Heart right ventricle (tissue), 16 donors: ENCODE data around the gene FAN1. TPM values are rescaled to one million over a fixed set of nuclear protein-coding genes. Genes with fewer than 3 reads are reported as not detected.
A peak's percentile ranks its signal among the peaks of the same experiment; 100 is the strongest.

Experiments used
- ATAC-seq, 8 donors: fragments of 200-7000 bp; cut with Tn5 transposase; one replicate each; pipeline ENCODE4 v1.9.1; 2020; ENCODE audit warnings: mild to moderate bottlenecking in 8 of 8, moderate library complexity in 8 of 8, moderate number of reproducible peaks in 1 of 8
- DNase-seq, 2 donors: peaks; one replicate each; pipeline ENCODE4 v3.0.0-alpha.2; 2020
- H3K27ac ChIP-seq, 10 donors: fragments of 200-600 bp; sonication (generic) in 2 of 10; one replicate each; pipeline versions ENCODE4 v1.5.0 to v1.8.0; 2020 to 2022; ENCODE audit warnings: mild to moderate bottlenecking in 3 of 10
- H3K27me3 ChIP-seq, 7 donors: fragments of 200-600 bp; one replicate each; pipeline ENCODE4 v1.8.0; 2021 to 2022; ENCODE audit warnings: mild to moderate bottlenecking in 2 of 7
- H3K36me3 ChIP-seq, 9 donors: fragments of 200-600 bp; sonication (generic) in 1 of 9; one replicate each; pipeline versions ENCODE4 v1.5.0 to v1.8.0; 2020 to 2022; ENCODE audit warnings: mild to moderate bottlenecking in 2 of 9
- H3K4me1 ChIP-seq, 9 donors: fragments of 200-600 bp; sonication (generic) in 1 of 9; one replicate each; pipeline versions ENCODE4 v1.5.0 to v1.8.0; 2020 to 2022; ENCODE audit warnings: mild to moderate bottlenecking in 4 of 9
- H3K4me3 ChIP-seq, 10 donors: fragments of 200-600 bp; sonication (generic) in 2 of 10; one replicate each; pipeline versions ENCODE4 v1.5.0 to v1.8.0; 2020 to 2022; ENCODE audit warnings: mild to moderate bottlenecking in 7 of 10, moderate library complexity in 2 of 10
- H3K9me3 ChIP-seq, 11 donors: fragments of 200-600 bp in 10 of 11; sonication (generic) in 2 of 11; one replicate each; pipeline versions ENCODE4 v1.5.0 to v1.8.0; 2013 to 2022; ENCODE audit warnings: mild to moderate bottlenecking in 2 of 11, control low read depth in 1 of 11, moderate library complexity in 1 of 11
- CTCF ChIP-seq, 9 donors: fragments of 200-600 bp; sonication (generic) in 2 of 9; IDR thresholded peaks; one replicate each; pipeline versions ENCODE4 v1.5.0 to v1.8.0; 2021 to 2022; ENCODE audit warnings: antibody characterized with exemption in 9 of 9, mild to moderate bottlenecking in 5 of 9, moderate library complexity in 1 of 9
- WGBS, 2 donors: extraction: QIAGEN DNeasy Blood & Tissue Kit; methylation state at CpG; one replicate each; pipeline ENCODE4 v1.1.7; 2013; ENCODE audit warnings: inconsistent platforms in 1 of 2; 5-methylcytosine and 5-hydroxymethylcytosine counted together
- intact Hi-C, 10 donors: fragments of 100-400 bp; cut with DNase I; formaldehyde crosslinking; loops; one replicate each; pipeline versions ENCODE4 v1.11.1 to v1.14.2; 2022
- polyA plus RNA-seq, 2 donors: library from polyadenylated mRNA; stranded (reverse); fragments of 200-250 nt; gene quantifications; one replicate each; pipeline ENCODE4 v1.2.3, GENCODE V29; 2013
- total RNA-seq, 10 donors: library from RNA; stranded (reverse); fragmentation: NEBNext Ultra II Directional in 3 of 10; extraction: Animal tissue kit (Norgen Biotek cat#: 25700) in 3 of 10; gene quantifications; one replicate each; pipeline versions ENCODE4 v1.2.1 to v1.2.4, GENCODE V29; 2021 to 2023
- donor health status: Arrhythmogenic right ventricular cardiomyopathy.
- donor health status: ischemic (EF 13 %, LVEDD 7.1; RV severe dilation, severe dysfunction).
- donor health status: healthy with polysubstance abuse.
- donor health status: DM: no; HTN: yes; CAD: no.
- donor health status: DM: no; HTN: no; CAD: no.
- donor health status: ischemic (EF 25% LVEDD 6.9; RV normal size, moderate dysfunction).
- donor health status: ischemic (EF 25% LVEDD 5.7; RV mildly dilated, moderate dysfunction).
- donor health status: healthy.
- donor health status: DM: yes; HTN: yes; CAD: no.
- donor health status: Ischemic cardiomyopathy.
- donor health status: ischemic (EF 35%, LVEDD 5.7; RV mildly dilated, moderate dysfunction).
- donor health status: nonischemic (EF 11% LVEDD 7.7; RV severe dilation, severe dysfunction).
- donor health status: DM: yes; HTN: yes; CAD: no.
- donor health status: PGD.
- donor health status: ischemic (EF 29% LVEDD 5.4; RV normal size, mild dysfunction).
- donor health status: nonischemic (EF 23%, LVEDD 6.1; RV moderate dilation, normal function).

The FAN1 gene
- total and polyA plus RNA-seq, 12 donors, result 8.2 to 28.0 (median 16.6) TPM

- DNase-seq (no peak), ATAC-seq (no peak)
- WGBS, 2 donors, result 97 to 98% methylated on average over 9 of the region's 9 CpGs
- intact Hi-C loops, result loop anchor here in 1 of 10 donors (10.0 kb wide), 1 partner anchor 191 kb away; the partner anchor contains the start of gene TRPM1
- Histone ChIP-seq H3K27ac (no peak overlapping the region), H3K9me3 (no peaks in the 10 kb centered on the region), H3K27me3 (no peaks in the 10 kb centered on the region), H3K4me3 (no peak overlapping the region), H3K36me3 (peaks cover 0 to 100% (median 75%) of the 10 kb centered on the region in 9 donors), H3K4me1 (peaks cover 0 to 15% (median 0%) of the 10 kb centered on the region in 9 donors)
- TF ChIP-seq CTCF (IDR thresholded peaks at IDR 0.05), result no peak
These were observed 10.0 kb downstream of the FAN1 start for GRCh38 chr15:30913761-30914160.

GRCh38 chr15:30917013-30917412 is 13.3 kb downstream of the FAN1 start:
- Histone ChIP-seq H3K27ac (no peak overlapping the region), H3K36me3 (peaks cover 0 to 99% (median 66%) of the 10 kb centered on the region in 9 donors), H3K4me3 (no peak overlapping the region), H3K27me3 (no peaks in the 10 kb centered on the region), H3K9me3 (no peaks in the 10 kb centered on the region), H3K4me1 (peaks cover 0 to 41% (median 16%) of the 10 kb centered on the region in 9 donors)
- intact Hi-C loops, result loop anchor here in 1 of 10 donors (10.0 kb wide), 1 partner anchor 188 kb away; the partner anchor contains the start of gene TRPM1
- TF ChIP-seq CTCF (IDR thresholded peaks at IDR 0.05), result no peak
- DNase-seq (no peak), ATAC-seq (no peak)
- WGBS, 2 donors, result 93 to 94% methylated on average over 6 of the region's 6 CpGs

- intact Hi-C loops, result loop anchor here in 1 of 10 donors (10.0 kb wide), 1 partner anchor 187 kb away; the partner anchor contains the start of gene TRPM1
- DNase-seq (no peak), ATAC-seq (no peak)
- H3K27ac ChIP-seq, result peak overlapping the region in 1 of 10 donors; percentile 64
- H3K4me1 ChIP-seq, result peaks cover 0 to 48% (median 23%) of the 10 kb centered on the region in 9 donors
- no peak overlapping the region for H3K4me3 ChIP-seq
- H3K36me3 ChIP-seq, result peaks cover 0 to 99% (median 60%) of the 10 kb centered on the region in 9 donors
- no peaks in the 10 kb centered on the region for H3K9me3 ChIP-seq
- no peak for TF ChIP-seq CTCF (IDR thresholded peaks at IDR 0.05)
- H3K27me3 ChIP-seq, result no peaks in the 10 kb centered on the region
- WGBS, 2 donors, result 98 to 100% methylated on average over 1 of the region's 1 CpG
These were observed 14.0 kb downstream of the FAN1 start for GRCh38 chr15:30917675-30918074.

GRCh38 chr15:30918366-30918765 is 14.7 kb downstream of the FAN1 start:
- intact Hi-C loops, result loop anchor here in 1 of 10 donors (10.0 kb wide), 1 partner anchor 186 kb away; the partner anchor contains the start of gene TRPM1
- H3K36me3 ChIP-seq, result peaks cover 0 to 99% (median 55%) of the 10 kb centered on the region in 9 donors
- no peaks in the 10 kb centered on the region for H3K27me3 ChIP-seq
- H3K4me3 ChIP-seq, result no peak overlapping the region
- H3K9me3 ChIP-seq, result no peaks in the 10 kb centered on the region
- WGBS, 2 donors, result 51 to 61% methylated on average over 5 of the region's 5 CpGs
- TF ChIP-seq CTCF (IDR thresholded peaks at IDR 0.05), result no peak
- H3K4me1 ChIP-seq, result peaks cover 0 to 55% (median 30%) of the 10 kb centered on the region in 9 donors
- peak overlapping the region in 2 of 10 donors; percentile 56 to 64 for H3K27ac ChIP-seq
- DNase-seq (no peak), ATAC-seq (peak in 1 of 8 donors; percentile 45)
